ENCODE data around the gene PXMP2.
A peak's percentile ranks its signal among the peaks of the same experiment; 100 is the strongest.

Gene PXMP2

DNA sequence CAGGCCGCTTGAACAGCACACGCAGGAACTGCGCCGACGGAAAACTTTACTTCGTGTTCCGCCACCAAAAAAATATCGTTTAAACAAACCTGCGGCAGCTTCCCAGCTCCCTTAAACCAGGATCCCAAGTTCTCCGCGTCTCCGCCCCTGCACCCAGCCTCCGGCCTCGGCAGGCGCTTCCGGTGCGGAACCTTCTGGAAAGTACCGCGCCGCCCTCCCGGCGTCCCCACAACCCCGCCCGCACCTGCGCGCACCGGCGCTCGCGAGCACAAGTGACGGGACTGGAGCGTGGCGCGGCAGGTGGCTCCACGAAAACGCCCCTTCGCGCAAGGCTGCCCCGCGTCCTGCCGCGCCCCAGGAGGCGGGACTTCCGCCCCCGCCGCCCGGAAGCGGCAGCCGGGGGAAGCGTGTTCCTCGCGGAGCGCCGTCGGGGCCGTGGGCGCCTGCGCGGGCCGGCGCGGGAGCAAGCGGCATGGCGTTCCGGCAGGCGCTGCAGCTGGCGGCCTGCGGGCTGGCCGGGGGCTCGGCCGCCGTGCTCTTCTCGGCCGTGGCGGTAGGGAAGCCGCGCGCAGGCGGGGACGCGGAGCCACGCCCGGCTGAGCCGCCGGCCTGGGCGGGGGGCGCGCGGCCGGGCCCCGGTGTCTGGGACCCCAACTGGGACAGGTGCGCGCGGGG is 23.2 kb downstream of the PXMP2 start, which contains the start of gene PGAM5:
Gene PGAM5, plus strand, starts transcription at position 438 of the 675 bp plus-strand sequence. Its CDS starts 35 bp downstream, at position 473.
- Histone ChIP-seq H3K4me1 (ENCODE audit: low read length) (peaks cover 12% of the 10 kb centered on the region; the same call in 1 of the 2 replicates), H3K36me3 (replicated peaks; ENCODE audit: low read depth, low read length) (peaks cover 25% of the 10 kb centered on the region), H3K79me2 (ENCODE audit: low read length) (peaks cover 53% of the 10 kb centered on the region), H3K9ac (ENCODE audit: low read length) (peak within 1 kb of the TSS; percentile 81), H3K27me3 (ENCODE audit: low read depth, low read length) (no peaks in the 10 kb centered on the region), H2AFZ (ENCODE audit: low read depth, low read length) (peak within 1 kb of the TSS; percentile 61), H4K20me1 (ENCODE audit: insufficient read depth, low read length) (peaks cover 7% of the 10 kb centered on the region), H3K4me3 (ENCODE audit: low read length) (peak within 1 kb of the TSS; percentile 90), H3K4me2 (ENCODE audit: low read length) (peak within 1 kb of the TSS; percentile 98), H3K9me3 (ENCODE audit: insufficient read depth, low read length) (peaks cover 3% of the 10 kb centered on the region; the same call in 1 of the 2 replicates), H3K27ac (ENCODE audit: low read length) (peak within 1 kb of the TSS; percentile 73)
- TF ChIP-seq, protein P1, sequence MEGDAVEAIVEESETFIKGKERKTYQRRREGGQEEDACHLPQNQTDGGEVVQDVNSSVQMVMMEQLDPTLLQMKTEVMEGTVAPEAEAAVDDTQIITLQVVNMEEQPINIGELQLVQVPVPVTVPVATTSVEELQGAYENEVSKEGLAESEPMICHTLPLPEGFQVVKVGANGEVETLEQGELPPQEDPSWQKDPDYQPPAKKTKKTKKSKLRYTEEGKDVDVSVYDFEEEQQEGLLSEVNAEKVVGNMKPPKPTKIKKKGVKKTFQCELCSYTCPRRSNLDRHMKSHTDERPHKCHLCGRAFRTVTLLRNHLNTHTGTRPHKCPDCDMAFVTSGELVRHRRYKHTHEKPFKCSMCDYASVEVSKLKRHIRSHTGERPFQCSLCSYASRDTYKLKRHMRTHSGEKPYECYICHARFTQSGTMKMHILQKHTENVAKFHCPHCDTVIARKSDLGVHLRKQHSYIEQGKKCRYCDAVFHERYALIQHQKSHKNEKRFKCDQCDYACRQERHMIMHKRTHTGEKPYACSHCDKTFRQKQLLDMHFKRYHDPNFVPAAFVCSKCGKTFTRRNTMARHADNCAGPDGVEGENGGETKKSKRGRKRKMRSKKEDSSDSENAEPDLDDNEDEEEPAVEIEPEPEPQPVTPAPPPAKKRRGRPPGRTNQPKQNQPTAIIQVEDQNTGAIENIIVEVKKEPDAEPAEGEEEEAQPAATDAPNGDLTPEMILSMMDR (IDR thresholded peaks at IDR 0.05; ENCODE audit: low read depth, low read length), result no peak
- no peak for TF ChIP-seq EZH2phosphoT487 (IDR thresholded peaks at IDR 0.05; ENCODE audit: low read depth)

DNA sequence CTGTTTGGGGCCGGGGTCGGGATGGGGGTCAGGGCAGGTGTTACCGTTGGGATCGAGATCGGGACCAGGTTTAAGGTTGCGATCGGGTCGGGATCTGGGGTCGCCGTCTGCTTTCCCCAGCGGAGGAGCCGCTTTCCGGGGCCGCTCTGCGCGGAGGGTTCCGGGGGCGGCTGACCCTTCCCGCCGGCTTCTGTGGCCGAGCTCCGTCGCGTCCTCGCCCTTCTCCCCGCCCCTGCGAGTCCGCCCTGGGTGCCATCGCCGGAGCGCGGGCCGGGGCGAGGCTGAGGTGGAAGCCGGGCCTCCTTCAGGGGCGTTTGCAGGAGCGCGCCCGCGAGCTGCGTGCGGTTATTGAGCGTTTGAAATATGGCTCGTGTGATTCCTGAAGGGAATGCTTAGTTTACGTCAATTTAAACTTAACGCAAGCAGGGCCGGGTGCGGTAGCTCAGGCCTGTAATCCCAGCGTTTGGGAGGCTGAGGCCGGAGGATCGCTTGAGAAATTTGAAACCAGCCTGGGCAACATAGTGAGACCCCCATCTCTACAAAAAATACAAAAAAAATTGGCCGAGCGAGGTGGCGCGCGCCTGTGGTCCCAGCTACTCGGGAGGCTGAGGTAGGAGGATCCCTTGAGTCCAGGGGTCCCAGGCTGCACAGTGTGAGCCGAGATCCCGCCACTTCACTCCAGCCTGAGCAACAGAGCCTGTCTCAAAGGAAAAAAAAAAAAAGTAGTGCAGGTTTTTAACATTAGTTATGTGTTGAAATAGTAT is 23.9 kb downstream of the PXMP2 start:
- Histone ChIP-seq H3K4me1 (ENCODE audit: low read length) (peaks cover 12% of the 10 kb centered on the region; the same call in 1 of the 2 replicates), H2AFZ (ENCODE audit: low read depth, low read length) (no peak overlapping the region), H3K4me2 (ENCODE audit: low read length) (peak overlapping the region; percentile 82), H4K20me1 (ENCODE audit: insufficient read depth, low read length) (peaks cover 7% of the 10 kb centered on the region), H3K9ac (ENCODE audit: low read length) (peak overlapping the region; percentile 75), H3K27ac (ENCODE audit: low read length) (peak overlapping the region; percentile 19; the same call in 1 of the 2 replicates), H3K36me3 (replicated peaks; ENCODE audit: low read depth, low read length) (peaks cover 27% of the 10 kb centered on the region), H3K27me3 (ENCODE audit: low read depth, low read length) (no peaks in the 10 kb centered on the region), H3K4me3 (ENCODE audit: low read length) (peak overlapping the region; percentile 90), H3K79me2 (ENCODE audit: low read length) (peaks cover 56% of the 10 kb centered on the region), H3K9me3 (ENCODE audit: insufficient read depth, low read length) (peaks cover 3% of the 10 kb centered on the region; the same call in 1 of the 2 replicates)
- no peak for TF ChIP-seq EZH2phosphoT487 (IDR thresholded peaks at IDR 0.05; ENCODE audit: low read depth)
- TF ChIP-seq, protein P1 (IDR thresholded peaks at IDR 0.05; ENCODE audit: low read depth, low read length), result no peak

DNA sequence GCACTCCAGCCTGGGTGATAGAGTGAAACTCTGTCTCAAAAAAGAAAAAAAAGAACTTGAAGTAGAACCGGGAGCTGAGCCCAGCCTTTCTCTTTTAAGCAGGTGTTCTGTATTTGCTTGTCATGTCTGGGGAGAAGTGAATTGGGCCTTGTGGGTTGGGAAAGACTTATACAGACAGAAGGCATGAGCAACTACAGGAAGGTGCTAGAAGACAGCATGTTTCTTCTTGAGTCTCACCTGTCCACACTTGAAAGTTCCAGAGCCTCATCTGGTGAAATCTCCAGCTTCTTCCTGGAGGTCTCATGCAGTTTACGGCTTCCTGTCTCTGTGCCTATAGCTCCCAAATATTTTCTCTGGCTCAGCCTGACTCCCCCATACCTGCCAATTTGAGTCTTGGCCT is 25.7 kb downstream of the PXMP2 start:
- TF ChIP-seq, protein P1 (IDR thresholded peaks at IDR 0.05; ENCODE audit: low read depth, low read length), result no peak
- TF ChIP-seq EZH2phosphoT487 (IDR thresholded peaks at IDR 0.05; ENCODE audit: low read depth), result no peak
- Histone ChIP-seq H3K9ac (ENCODE audit: low read length) (no peak overlapping the region), H3K9me3 (ENCODE audit: insufficient read depth, low read length) (peaks cover 3% of the 10 kb centered on the region; the same call in 1 of the 2 replicates), H2AFZ (ENCODE audit: low read depth, low read length) (no peak overlapping the region), H3K4me2 (ENCODE audit: low read length) (no peak overlapping the region), H3K79me2 (ENCODE audit: low read length) (peaks cover 63% of the 10 kb centered on the region), H3K4me3 (ENCODE audit: low read length) (no peak overlapping the region), H3K27ac (ENCODE audit: low read length) (no peak overlapping the region), H4K20me1 (ENCODE audit: insufficient read depth, low read length) (peaks cover 7% of the 10 kb centered on the region), H3K36me3 (replicated peaks; ENCODE audit: low read depth, low read length) (peaks cover 38% of the 10 kb centered on the region), H3K27me3 (ENCODE audit: low read depth, low read length) (no peaks in the 10 kb centered on the region), H3K4me1 (ENCODE audit: low read length) (peaks cover 12% of the 10 kb centered on the region; the same call in 1 of the 2 replicates)

DNA sequence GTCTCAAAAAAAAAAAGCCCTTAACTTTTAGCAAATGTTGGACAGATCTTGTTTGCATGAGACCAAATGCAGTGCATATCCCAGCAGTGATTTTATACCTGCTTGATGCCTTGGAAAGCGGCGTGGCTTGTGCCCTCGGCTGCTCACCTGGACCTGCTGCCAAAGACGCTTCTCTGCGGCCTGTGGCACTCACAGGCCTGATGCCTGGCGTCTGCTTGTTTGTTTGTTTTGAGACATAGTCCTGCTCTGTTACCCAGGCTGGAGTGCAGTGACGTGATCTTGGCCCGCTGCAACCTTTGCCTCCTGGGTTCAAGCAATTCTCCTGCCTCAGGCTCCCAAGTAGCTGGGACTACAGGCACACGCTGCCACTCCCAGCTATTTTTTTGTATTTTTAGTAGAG is 28.5 kb downstream of the PXMP2 start:
- H3K9ac ChIP-seq (ENCODE audit: low read length), result no peak overlapping the region
- peaks cover 51% of the 10 kb centered on the region for H3K36me3 ChIP-seq (replicated peaks; ENCODE audit: low read depth, low read length)
- H3K27me3 ChIP-seq (ENCODE audit: low read depth, low read length), result no peaks in the 10 kb centered on the region
- no peak overlapping the region for H3K27ac ChIP-seq (ENCODE audit: low read length)
- no peak overlapping the region for H2AFZ ChIP-seq (ENCODE audit: low read depth, low read length)
- no peaks in the 10 kb centered on the region for H3K9me3 ChIP-seq (ENCODE audit: insufficient read depth, low read length)
- peaks cover 6% of the 10 kb centered on the region; the same call in 1 of the 2 replicates for H3K4me1 ChIP-seq (ENCODE audit: low read length)
- peaks cover 54% of the 10 kb centered on the region for H3K79me2 ChIP-seq (ENCODE audit: low read length)
- TF ChIP-seq, protein P1 (IDR thresholded peaks at IDR 0.05; ENCODE audit: low read depth, low read length), result no peak
- TF ChIP-seq EZH2phosphoT487 (IDR thresholded peaks at IDR 0.05; ENCODE audit: low read depth), result no peak
- H3K4me2 ChIP-seq (ENCODE audit: low read length), result no peak overlapping the region
- H4K20me1 ChIP-seq (ENCODE audit: insufficient read depth, low read length), result peaks cover 7% of the 10 kb centered on the region
- no peak overlapping the region for H3K4me3 ChIP-seq (ENCODE audit: low read length)
